Loucy (cell line): Measurements from ENCODE around the gene IL18R1.

Experiments
- H2AFZ ChIP-seq: fragments of 200-600 bp; sonication (generic); 2 replicates; pipeline ENCODE4 v1.6.0; 2016; ENCODE audit warnings: antibody characterized with exemption, mild to moderate bottlenecking, low read length, moderate library complexity
- H3F3A ChIP-seq: fragments of 200-600 bp; 2 replicates; pipeline ENCODE4 v1.6.0; 2016; ENCODE audit warnings: antibody characterized with exemption, low read depth, mild to moderate bottlenecking
- H3K27me3 ChIP-seq: fragments of 200-600 bp; sonication (generic); 2 replicates; pipeline ENCODE4 v1.6.1; 2014; ENCODE audit warnings: low read length, mild to moderate bottlenecking; ENCODE audit not compliant: insufficient read depth, poor library complexity, severe bottlenecking
- H3K36me3 ChIP-seq: fragments of 200-600 bp; sonication (generic); 2 replicates; pipeline ENCODE4 v1.6.1; 2016; ENCODE audit warnings: low read length; ENCODE audit not compliant: insufficient read depth
- H3K4me1 ChIP-seq: fragments of 200-600 bp; sonication (generic); 2 replicates; pipeline ENCODE4 v1.5.1; 2014; ENCODE audit warnings: low read length, mild to moderate bottlenecking; ENCODE audit not compliant: insufficient read depth, poor library complexity, severe bottlenecking
- H3K4me2 ChIP-seq: fragments of 200-600 bp; sonication (generic); 2 replicates; pipeline ENCODE4 v1.6.0; 2014; ENCODE audit warnings: antibody characterized with exemption, low read length, low read depth, mild to moderate bottlenecking; ENCODE audit not compliant: poor library complexity, severe bottlenecking
- H3K4me3 ChIP-seq: fragments of 200-600 bp; sonication (generic); 2 replicates; pipeline ENCODE4 v1.5.1; 2014; ENCODE audit warnings: low read length, mild to moderate bottlenecking, mixed read lengths; ENCODE audit not compliant: poor library complexity, severe bottlenecking
- H3K79me2 ChIP-seq: fragments of 200-600 bp; sonication (generic); 2 replicates; pipeline ENCODE4 v1.6.1; 2014; ENCODE audit warnings: low read length; ENCODE audit not compliant: insufficient read depth
- H3K9ac ChIP-seq: fragments of 200-600 bp; sonication (generic); 2 replicates; pipeline ENCODE4 v1.6.0; 2014; ENCODE audit warnings: mild to moderate bottlenecking, low read depth, low read length, moderate library complexity; ENCODE audit not compliant: poor library complexity, severe bottlenecking
- H3K9me2 ChIP-seq: fragments of 200-600 bp; sonication (generic); replicated peaks from 2 replicates; pipeline ENCODE4 v1.6.1; 2016; ENCODE audit warnings: low read depth, low read length, mixed read lengths
- H3K9me3 ChIP-seq: fragments of 200-600 bp; sonication (generic); 2 replicates; pipeline ENCODE4 v1.6.1; 2014; ENCODE audit warnings: mild to moderate bottlenecking, antibody characterized with exemption, low read length, low read depth; ENCODE audit not compliant: insufficient read depth
- H4K20me1 ChIP-seq: fragments of 200-600 bp; sonication (generic); 2 replicates; pipeline ENCODE4 v1.6.0; 2014; ENCODE audit warnings: antibody characterized with exemption, low read length, mild to moderate bottlenecking; ENCODE audit not compliant: insufficient read depth, poor library complexity, severe bottlenecking
- EZH2phosphoT487 ChIP-seq: fragments of 200-600 bp; IDR thresholded peaks from 2 replicates; pipeline ENCODE4 v1.6.1; 2018; ENCODE audit warnings: antibody characterized with exemption, mild to moderate bottlenecking, moderate library complexity, borderline replicate concordance
- TF ChIP-seq, protein P1 (sequence below): fragments of 200-600 bp; sonication (generic); conservative IDR thresholded peaks from 2 replicates; pipeline ENCODE4 v1.5.1; 2014; ENCODE audit warnings: mild to moderate bottlenecking, antibody characterized with exemption, low read length

Gene IL18R1

DNA sequence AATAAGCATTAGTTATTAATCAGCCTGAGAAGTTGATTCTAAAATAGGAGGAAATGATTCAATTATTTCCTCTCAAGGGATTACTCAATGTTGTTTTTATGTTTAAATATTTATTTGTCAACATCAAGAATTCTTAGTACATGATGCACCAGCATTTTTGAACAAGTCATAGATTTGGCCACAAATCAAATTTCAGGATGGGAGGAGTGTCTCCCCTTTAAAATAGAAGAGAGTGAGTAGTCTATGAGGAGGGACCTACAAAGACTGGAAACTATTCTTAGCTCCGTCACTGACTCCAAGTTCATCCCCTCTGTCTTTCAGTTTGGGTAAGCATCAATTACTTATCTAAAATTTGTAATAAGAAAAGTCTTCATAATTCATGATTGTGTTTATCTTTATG, 18.6 kb upstream of the IL18R1 start:
- no peaks in the 10 kb centered on the region for H3K36me3 ChIP-seq
- H3K9me2 ChIP-seq, result no peaks in the 10 kb centered on the region
- peaks cover 2% of the 10 kb centered on the region; the same call in 1 of the 2 replicates for H3F3A ChIP-seq
- no peak overlapping the region for H3K4me2 ChIP-seq
- no peaks in the 10 kb centered on the region for H3K9me3 ChIP-seq
- H3K4me3 ChIP-seq, result no peak overlapping the region
- no peak overlapping the region for H2AFZ ChIP-seq
- TF ChIP-seq EZH2phosphoT487, result no peak
- TF ChIP-seq, protein P1, sequence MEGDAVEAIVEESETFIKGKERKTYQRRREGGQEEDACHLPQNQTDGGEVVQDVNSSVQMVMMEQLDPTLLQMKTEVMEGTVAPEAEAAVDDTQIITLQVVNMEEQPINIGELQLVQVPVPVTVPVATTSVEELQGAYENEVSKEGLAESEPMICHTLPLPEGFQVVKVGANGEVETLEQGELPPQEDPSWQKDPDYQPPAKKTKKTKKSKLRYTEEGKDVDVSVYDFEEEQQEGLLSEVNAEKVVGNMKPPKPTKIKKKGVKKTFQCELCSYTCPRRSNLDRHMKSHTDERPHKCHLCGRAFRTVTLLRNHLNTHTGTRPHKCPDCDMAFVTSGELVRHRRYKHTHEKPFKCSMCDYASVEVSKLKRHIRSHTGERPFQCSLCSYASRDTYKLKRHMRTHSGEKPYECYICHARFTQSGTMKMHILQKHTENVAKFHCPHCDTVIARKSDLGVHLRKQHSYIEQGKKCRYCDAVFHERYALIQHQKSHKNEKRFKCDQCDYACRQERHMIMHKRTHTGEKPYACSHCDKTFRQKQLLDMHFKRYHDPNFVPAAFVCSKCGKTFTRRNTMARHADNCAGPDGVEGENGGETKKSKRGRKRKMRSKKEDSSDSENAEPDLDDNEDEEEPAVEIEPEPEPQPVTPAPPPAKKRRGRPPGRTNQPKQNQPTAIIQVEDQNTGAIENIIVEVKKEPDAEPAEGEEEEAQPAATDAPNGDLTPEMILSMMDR, result no peak
- no peaks in the 10 kb centered on the region for H3K79me2 ChIP-seq
- H3K9ac ChIP-seq, result no peak overlapping the region
- no peaks in the 10 kb centered on the region for H4K20me1 ChIP-seq
- H3K27me3 ChIP-seq, result no peaks in the 10 kb centered on the region
- peaks cover 32% of the 10 kb centered on the region for H3K4me1 ChIP-seq

DNA sequence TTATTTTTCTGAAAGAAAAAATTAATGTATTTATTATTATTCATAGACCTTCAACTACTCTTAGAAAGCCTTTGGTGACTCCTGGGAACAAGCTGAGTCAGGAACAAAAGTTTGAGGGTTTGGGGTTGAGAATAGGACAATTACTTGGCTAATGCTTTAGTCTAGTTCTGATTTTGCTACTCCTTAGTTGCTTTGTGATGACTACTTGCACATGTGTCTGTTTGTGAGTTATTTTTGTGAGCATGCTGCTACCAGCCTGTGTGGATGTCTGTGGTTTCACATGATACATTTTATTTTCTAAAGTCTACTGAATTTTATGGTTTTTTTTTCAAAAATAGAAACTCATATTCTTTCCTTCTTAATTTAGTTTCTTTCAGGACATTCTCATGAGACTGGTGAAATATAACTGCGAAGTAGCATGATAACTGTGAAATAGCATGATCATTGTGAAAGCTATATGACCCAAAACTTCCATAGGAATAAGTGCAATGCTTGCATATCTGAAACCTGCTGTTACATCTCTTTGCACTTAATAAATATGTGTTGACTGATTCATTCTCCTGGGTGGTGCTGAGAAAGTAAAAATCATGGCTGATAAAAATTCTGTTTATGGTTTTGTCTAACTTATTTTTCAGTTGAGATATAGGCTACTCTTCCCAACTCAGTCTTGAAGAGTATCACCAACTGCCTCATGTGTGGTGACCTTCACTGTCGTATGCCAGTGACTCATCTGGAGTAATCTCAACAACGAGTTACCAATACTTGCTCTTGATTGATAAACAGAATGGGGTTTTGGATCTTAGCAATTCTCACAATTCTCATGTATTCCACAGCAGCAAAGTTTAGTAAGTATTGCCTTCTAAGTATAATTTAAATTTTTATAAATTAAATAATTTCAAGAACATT, 17.9 kb upstream of the IL18R1 start:
- H3F3A ChIP-seq, result peaks cover 2% of the 10 kb centered on the region; the same call in 1 of the 2 replicates
- no peaks in the 10 kb centered on the region for H3K79me2 ChIP-seq
- no peaks in the 10 kb centered on the region for H3K9me2 ChIP-seq
- no peaks in the 10 kb centered on the region for H3K36me3 ChIP-seq
- peak overlapping the region; percentile 4; the same call in 1 of the 2 replicates for H2AFZ ChIP-seq
- H4K20me1 ChIP-seq, result no peaks in the 10 kb centered on the region
- H3K27me3 ChIP-seq, result no peaks in the 10 kb centered on the region
- peak overlapping the region; percentile 17 for H3K4me2 ChIP-seq
- TF ChIP-seq, protein P1, result no peak
- no peak for TF ChIP-seq EZH2phosphoT487
- H3K4me1 ChIP-seq, result peaks cover 32% of the 10 kb centered on the region
- H3K9ac ChIP-seq, result peak overlapping the region; percentile 2
- H3K4me3 ChIP-seq, result no peak overlapping the region
- H3K9me3 ChIP-seq, result no peaks in the 10 kb centered on the region

DNA sequence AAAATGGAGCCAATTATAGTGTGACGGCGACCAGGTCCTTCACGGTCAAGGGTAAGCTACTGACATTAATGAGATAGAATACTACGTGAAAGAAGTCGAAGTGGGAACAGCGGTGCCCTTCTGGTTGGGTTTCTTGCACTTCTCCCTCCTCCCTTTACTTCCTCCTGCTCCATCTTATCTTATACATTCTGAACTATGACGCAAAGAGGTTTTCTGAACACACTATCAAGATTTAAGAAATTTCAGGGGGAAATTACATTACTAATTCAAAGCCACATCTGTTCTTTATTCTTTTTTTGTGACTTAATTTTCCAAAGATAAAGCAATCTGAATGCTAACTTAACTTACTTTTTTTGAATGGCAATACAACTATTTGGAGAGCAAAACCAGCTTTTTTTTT, 14.8 kb upstream of the IL18R1 start:
- H3K4me1 ChIP-seq, result peaks cover 17% of the 10 kb centered on the region
- H3K36me3 ChIP-seq, result no peaks in the 10 kb centered on the region
- H3K27me3 ChIP-seq, result no peaks in the 10 kb centered on the region
- H3K4me2 ChIP-seq, result no peak overlapping the region
- no peaks in the 10 kb centered on the region for H3K9me3 ChIP-seq
- H4K20me1 ChIP-seq, result no peaks in the 10 kb centered on the region
- TF ChIP-seq, protein P1, result no peak
- no peak for TF ChIP-seq EZH2phosphoT487
- H3K9me2 ChIP-seq, result no peaks in the 10 kb centered on the region
- H3K79me2 ChIP-seq, result no peaks in the 10 kb centered on the region
- no peak overlapping the region for H2AFZ ChIP-seq
- H3K4me3 ChIP-seq, result no peak overlapping the region
- peaks cover 2% of the 10 kb centered on the region; the same call in 1 of the 2 replicates for H3F3A ChIP-seq
- H3K9ac ChIP-seq, result no peak overlapping the region
